Suprapubic skin (tissue), 4 donors: Measurements from ENCODE around the gene DDX5. TPM values are rescaled to one million over a fixed set of nuclear protein-coding genes. Genes with fewer than 3 reads are reported as not detected.

Experiments
- DNase-seq, 2 donors: peaks; one replicate each; pipeline ENCODE4 v3.0.0-alpha.2; 2019; ENCODE audit warnings: low spot score in 2 of 2
- H3K27ac ChIP-seq: fragments of 200-600 bp; sonication (generic); one replicate; pipeline ENCODE4 v1.5.1; 2019
- H3K27me3 ChIP-seq: fragments of 200-600 bp; sonication (generic); one replicate; pipeline ENCODE4 v1.5.1; 2019
- H3K36me3 ChIP-seq: fragments of 200-600 bp; sonication (generic); one replicate; pipeline ENCODE4 v1.5.1; 2019
- H3K4me1 ChIP-seq: fragments of 200-600 bp; sonication (generic); one replicate; pipeline ENCODE4 v1.5.1; 2019
- H3K4me3 ChIP-seq: fragments of 200-600 bp; sonication (generic); one replicate; pipeline ENCODE4 v1.5.1; 2019; ENCODE audit warnings: mild to moderate bottlenecking
- H3K9me3 ChIP-seq: fragments of 200-600 bp; sonication (generic); one replicate; pipeline ENCODE4 v1.5.1; 2019
- EP300 ChIP-seq: sonication (generic); formaldehyde crosslinking; IDR thresholded peaks from one replicate; pipeline ENCODE4 v1.6.1; 2017; ENCODE audit warnings: antibody characterized with exemption
- POLR2A ChIP-seq, 2 donors: fragments of 450-650 bp; IDR thresholded peaks; one replicate each; pipeline ENCODE4 v1.6.1; 2017; ENCODE audit warnings: antibody characterized with exemption in 2 of 2, mild to moderate bottlenecking in 2 of 2, moderate library complexity in 2 of 2
- POLR2AphosphoS5 ChIP-seq, 3 donors: sonication (generic); formaldehyde crosslinking; IDR thresholded peaks; one replicate each; pipeline ENCODE4 v1.6.1; 2017; ENCODE audit warnings: antibody characterized with exemption in 3 of 3
- WGBS: methylation state at CpG from one replicate; pipeline ENCODE4 v1.1.5; 2018; 5-methylcytosine and 5-hydroxymethylcytosine counted together
- total RNA-seq, 4 donors: library from RNA; depleted of rRNA; stranded (reverse); fragments of >200 nt; gene quantifications; one replicate each; pipeline ENCODE4 v1.1.0, GENCODE V29; 2016
- TF ChIP-seq, protein P1 (sequence below), 2 donors: fragments of 200-600 bp in 1 of 2; fragments of 450-650 bp in 1 of 2; sonication (generic) in 1 of 2; IDR thresholded peaks; one replicate each; pipeline ENCODE4 v1.5.1; 2016 to 2019; ENCODE audit warnings: antibody characterized with exemption in 2 of 2, mild to moderate bottlenecking in 1 of 2, moderate library complexity in 1 of 2

Gene DDX5
- 1,000 to 10,000 TPM in 1 of 4 donors, 100 to 1,000 TPM in 3; 532 to 1,402 (median 922) TPM for total RNA-seq

DNA sequence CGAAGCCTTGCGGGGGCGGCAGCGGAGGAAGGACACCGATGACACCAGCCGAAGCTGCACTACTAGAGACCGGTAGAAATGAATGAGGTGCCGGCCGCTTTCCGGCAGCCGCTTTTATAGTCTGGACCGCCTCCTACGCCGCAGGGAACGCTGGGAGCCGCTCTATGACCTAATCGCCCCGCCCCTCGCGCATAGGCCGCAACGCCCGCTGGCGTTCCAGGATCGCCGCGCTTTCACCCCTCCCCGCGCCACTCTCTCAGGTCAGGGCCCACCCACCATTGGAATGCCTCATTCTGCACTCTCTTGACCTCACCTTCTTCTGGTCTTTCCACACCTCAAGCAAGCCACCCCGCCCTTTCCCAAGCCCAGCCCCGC, at the start of gene DDX5:
Gene DDX5 (minus strand): TSS at position 89 of the 375 bp plus-strand sequence. CDS start 170 bp downstream, outside the sequence.
- peak within 1 kb of the TSS; percentile 98 for H3K27ac ChIP-seq
- no peaks in the 10 kb centered on the region for H3K9me3 ChIP-seq
- no peaks in the 10 kb centered on the region for H3K27me3 ChIP-seq
- peaks cover 57% of the 10 kb centered on the region for H3K4me1 ChIP-seq
- DNase-seq, result peak; percentile 99
- TF ChIP-seq, protein P1, sequence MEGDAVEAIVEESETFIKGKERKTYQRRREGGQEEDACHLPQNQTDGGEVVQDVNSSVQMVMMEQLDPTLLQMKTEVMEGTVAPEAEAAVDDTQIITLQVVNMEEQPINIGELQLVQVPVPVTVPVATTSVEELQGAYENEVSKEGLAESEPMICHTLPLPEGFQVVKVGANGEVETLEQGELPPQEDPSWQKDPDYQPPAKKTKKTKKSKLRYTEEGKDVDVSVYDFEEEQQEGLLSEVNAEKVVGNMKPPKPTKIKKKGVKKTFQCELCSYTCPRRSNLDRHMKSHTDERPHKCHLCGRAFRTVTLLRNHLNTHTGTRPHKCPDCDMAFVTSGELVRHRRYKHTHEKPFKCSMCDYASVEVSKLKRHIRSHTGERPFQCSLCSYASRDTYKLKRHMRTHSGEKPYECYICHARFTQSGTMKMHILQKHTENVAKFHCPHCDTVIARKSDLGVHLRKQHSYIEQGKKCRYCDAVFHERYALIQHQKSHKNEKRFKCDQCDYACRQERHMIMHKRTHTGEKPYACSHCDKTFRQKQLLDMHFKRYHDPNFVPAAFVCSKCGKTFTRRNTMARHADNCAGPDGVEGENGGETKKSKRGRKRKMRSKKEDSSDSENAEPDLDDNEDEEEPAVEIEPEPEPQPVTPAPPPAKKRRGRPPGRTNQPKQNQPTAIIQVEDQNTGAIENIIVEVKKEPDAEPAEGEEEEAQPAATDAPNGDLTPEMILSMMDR (IDR thresholded peaks at IDR 0.05), result no peak
- TF ChIP-seq POLR2AphosphoS5 (IDR thresholded peaks at IDR 0.05) (peak; percentile 99 to 100 (median 100)), POLR2A (IDR thresholded peaks at IDR 0.05) (peak; percentile 99 to 100)
- H3K4me3 ChIP-seq, result peak within 1 kb of the TSS; percentile 93
- H3K36me3 ChIP-seq, result peaks cover 47% of the 10 kb centered on the region
- 0% methylated on average over 1 of the region's 31 CpGs for WGBS

DNA sequence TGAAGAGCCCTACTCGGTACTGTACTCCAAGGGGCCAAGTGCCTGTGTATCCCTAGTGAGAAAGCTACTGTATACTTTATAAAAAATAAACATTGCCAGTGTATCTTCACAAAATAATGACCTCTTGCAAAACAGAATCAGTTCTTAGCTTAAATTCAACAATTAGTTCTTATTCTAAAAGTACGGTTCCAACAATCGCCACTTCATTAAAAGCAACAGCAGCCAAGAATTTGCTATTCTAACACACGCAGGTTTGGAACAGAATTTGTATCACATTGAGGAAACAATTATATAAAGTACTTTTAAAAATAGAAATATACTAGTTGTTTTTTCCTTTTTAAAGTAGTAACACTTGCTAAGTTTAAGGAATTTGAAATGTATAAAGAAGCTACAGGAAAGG, 49.2 kb upstream of the DDX5 start:
- Histone ChIP-seq H3K27ac (no peak overlapping the region), H3K4me3 (no peak overlapping the region), H3K36me3 (peaks cover 64% of the 10 kb centered on the region), H3K9me3 (no peaks in the 10 kb centered on the region), H3K4me1 (no peaks in the 10 kb centered on the region), H3K27me3 (no peaks in the 10 kb centered on the region)
- WGBS, result 76% methylated on average over 4 of the region's 4 CpGs
- no peak for TF ChIP-seq EP300
- no peak for TF ChIP-seq POLR2A (IDR thresholded peaks at IDR 0.05)
- TF ChIP-seq, protein P1 (IDR thresholded peaks at IDR 0.05), result no peak
- no peak for TF ChIP-seq POLR2AphosphoS5 (IDR thresholded peaks at IDR 0.05)
- DNase-seq, result no peak

DNA sequence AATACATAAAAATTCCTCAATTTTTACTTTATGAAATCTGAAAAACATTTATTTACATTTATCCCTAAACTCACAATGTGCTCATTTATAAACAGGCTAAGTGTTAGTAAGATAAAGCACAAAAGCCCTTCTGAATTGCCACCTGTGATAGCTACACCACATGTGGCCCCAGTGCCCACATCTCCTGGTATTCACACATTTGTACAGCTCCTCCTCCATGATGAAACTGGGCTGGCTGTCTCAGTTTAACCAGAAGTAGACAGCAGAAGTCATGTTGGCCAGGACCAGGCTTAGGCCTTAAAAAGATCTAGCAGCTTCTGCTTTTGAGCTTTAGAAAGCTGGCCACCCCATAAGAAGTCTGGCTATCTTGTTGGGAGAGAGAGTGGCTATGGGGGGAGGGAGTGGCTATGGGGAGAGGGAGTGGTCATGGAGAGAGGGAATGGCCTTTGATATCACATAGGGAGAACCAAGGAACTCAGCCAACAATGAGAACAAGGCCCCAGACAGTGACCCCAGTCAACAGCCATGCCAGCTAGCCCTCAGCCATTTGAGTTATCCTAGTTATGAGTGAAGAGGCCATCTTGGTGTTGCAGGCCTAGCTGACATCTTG, 48.0 kb upstream of the DDX5 start:
- no peaks in the 10 kb centered on the region for H3K4me1 ChIP-seq
- H3K4me3 ChIP-seq, result no peak overlapping the region
- no peak for DNase-seq
- TF ChIP-seq POLR2A (IDR thresholded peaks at IDR 0.05) (no peak), POLR2AphosphoS5 (IDR thresholded peaks at IDR 0.05) (no peak)
- TF ChIP-seq, protein P1 (IDR thresholded peaks at IDR 0.05), result no peak
- no peaks in the 10 kb centered on the region for H3K27me3 ChIP-seq
- H3K27ac ChIP-seq, result no peak overlapping the region
- no peaks in the 10 kb centered on the region for H3K9me3 ChIP-seq
- H3K36me3 ChIP-seq, result peaks cover 61% of the 10 kb centered on the region

DNA sequence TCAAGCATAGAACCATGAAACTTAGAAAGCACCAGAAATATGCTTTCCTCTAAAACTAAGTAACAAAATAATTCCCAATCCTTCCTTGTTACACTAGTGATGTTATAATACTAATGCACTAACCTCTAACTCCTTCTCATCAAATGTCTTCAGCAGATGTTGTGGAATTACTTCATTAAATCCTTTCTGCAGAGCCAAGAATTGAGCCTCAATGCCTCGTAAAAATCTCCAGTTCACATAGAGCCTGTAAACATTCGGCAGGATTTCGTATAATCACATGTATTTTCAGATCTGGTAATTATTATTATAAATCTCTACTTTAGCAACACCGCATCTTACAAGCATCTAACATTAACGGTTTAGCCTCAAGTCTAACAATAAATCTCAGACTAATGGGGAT, 45.4 kb upstream of the DDX5 start:
- Histone ChIP-seq H3K4me3 (no peak overlapping the region), H3K9me3 (no peaks in the 10 kb centered on the region), H3K4me1 (no peaks in the 10 kb centered on the region), H3K27ac (no peak overlapping the region), H3K36me3 (peaks cover 60% of the 10 kb centered on the region), H3K27me3 (no peaks in the 10 kb centered on the region)
- 75% methylated on average over 5 of the region's 5 CpGs for WGBS
- DNase-seq, result no peak
- TF ChIP-seq POLR2AphosphoS5 (IDR thresholded peaks at IDR 0.05) (no peak), POLR2A (IDR thresholded peaks at IDR 0.05) (no peak), EP300 (no peak)
- TF ChIP-seq, protein P1 (IDR thresholded peaks at IDR 0.05), result no peak

DNA sequence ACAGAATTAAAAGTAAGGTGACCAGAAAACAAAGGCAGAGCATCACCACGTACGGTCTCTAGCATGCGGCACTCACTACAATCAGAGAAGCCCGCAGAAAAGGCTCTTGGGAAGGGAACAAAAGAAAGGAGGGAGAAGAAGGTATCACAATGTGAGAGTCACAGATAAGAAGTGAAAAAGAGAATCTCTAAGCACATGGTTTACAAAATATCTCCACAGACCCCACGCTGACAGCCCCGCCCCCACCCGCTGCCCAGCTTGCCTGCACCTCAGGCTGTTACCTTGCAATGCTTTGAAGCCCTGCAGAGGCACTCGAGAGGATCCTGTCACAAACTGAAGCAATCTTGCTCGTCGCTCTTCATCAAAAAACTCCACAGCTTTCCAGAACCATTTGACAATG, 41.2 kb upstream of the DDX5 start:
- no peak for DNase-seq
- H3K36me3 ChIP-seq, result peaks cover 58% of the 10 kb centered on the region
- 85% methylated on average over 10 of the region's 10 CpGs for WGBS
- no peak for TF ChIP-seq POLR2A (IDR thresholded peaks at IDR 0.05)
- no peak for TF ChIP-seq POLR2AphosphoS5 (IDR thresholded peaks at IDR 0.05)
- TF ChIP-seq, protein P1 (IDR thresholded peaks at IDR 0.05), result no peak
- TF ChIP-seq EP300, result no peak
- H3K4me3 ChIP-seq, result no peak overlapping the region
- H3K27me3 ChIP-seq, result no peaks in the 10 kb centered on the region
- no peaks in the 10 kb centered on the region for H3K9me3 ChIP-seq
- no peak overlapping the region for H3K27ac ChIP-seq
- no peaks in the 10 kb centered on the region for H3K4me1 ChIP-seq
